ENCODE data around the gene BBS9. TPM values are rescaled to one million over a fixed set of nuclear protein-coding genes. Genes with fewer than 3 reads are reported as not detected.
"Not testable (repeated sequence)": the region's sequence is repeated elsewhere in the genome, so short reads cannot be mapped to it uniquely, and the experiment has no call there.

The BBS9 gene
- 7.8 TPM for polyA plus RNA-seq

GRCh38 chr7:33128990-33129805, at the start of gene BBS9:
Gene BBS9, plus strand, starts transcription at chr7:33129564. Its CDS starts 16,689 bp downstream, at chr7:33146253.
- Mint-ChIP-seq H3K36me3 (no peaks in the 10 kb centered on the region), H3K4me3 (peak within 1 kb of the TSS; percentile 92 to 99 (median 96)), H3K4me1 (peaks cover 6 to 17% (median 16%) of the 10 kb centered on the region in 3 donors), H3K27me3 (no peaks in the 10 kb centered on the region), H3K27ac (peak within 1 kb of the TSS; percentile 76 to 91 (median 90)), H3K9me3 (no peaks in the 10 kb centered on the region)

GRCh38 chr7:33079763-33080690, 49.3 kb upstream of the BBS9 start:
- no peaks in the 10 kb centered on the region for H3K36me3 Mint-ChIP-seq
- peaks cover 3% of the 10 kb centered on the region for H3K27me3 Mint-ChIP-seq
- H3K4me3 Mint-ChIP-seq: no peak overlapping the region
- no peak overlapping the region for H3K27ac Mint-ChIP-seq
- H3K4me1 Mint-ChIP-seq: peaks cover 0 to 3% (median 0%) of the 10 kb centered on the region in 3 donors
- no peaks in the 10 kb centered on the region for H3K9me3 Mint-ChIP-seq

- peaks cover 0 to 3% (median 0%) of the 10 kb centered on the region in 3 donors for H3K9me3 Mint-ChIP-seq
- H3K27ac Mint-ChIP-seq: no peak overlapping the region
- H3K4me1 Mint-ChIP-seq: peaks cover 2 to 9% (median 8%) of the 10 kb centered on the region in 3 donors
- H3K36me3 Mint-ChIP-seq: peaks cover 2% of the 10 kb centered on the region
- no peaks in the 10 kb centered on the region for H3K27me3 Mint-ChIP-seq
- no peak overlapping the region for H3K4me3 Mint-ChIP-seq
These were observed 42.0 kb upstream of the BBS9 start for GRCh38 chr7:33087356-33087755.

GRCh38 chr7:33087858-33088257, 41.5 kb upstream of the BBS9 start:
- H3K27me3 Mint-ChIP-seq: no peaks in the 10 kb centered on the region
- H3K9me3 Mint-ChIP-seq: peaks cover 0 to 3% (median 0%) of the 10 kb centered on the region in 3 donors
- H3K4me3 Mint-ChIP-seq: no peak overlapping the region
- no peak overlapping the region for H3K27ac Mint-ChIP-seq
- peaks cover 2 to 13% (median 8%) of the 10 kb centered on the region in 3 donors for H3K4me1 Mint-ChIP-seq
- peaks cover 2% of the 10 kb centered on the region for H3K36me3 Mint-ChIP-seq

- Mint-ChIP-seq H3K4me1 (peaks cover 2 to 14% (median 8%) of the 10 kb centered on the region in 3 donors), H3K9me3 (peaks cover 0 to 3% (median 0%) of the 10 kb centered on the region in 3 donors), H3K27me3 (no peaks in the 10 kb centered on the region), H3K36me3 (peaks cover 2% of the 10 kb centered on the region), H3K4me3 (no peak overlapping the region), H3K27ac (peak overlapping the region in 1 of 3 donors; percentile 87)
These were observed 40.2 kb upstream of the BBS9 start for GRCh38 chr7:33089142-33089541.

- peak overlapping the region in 1 of 4 donors; percentile 9 for H3K4me3 Mint-ChIP-seq
- H3K9me3 Mint-ChIP-seq: peaks cover 0 to 1% (median 0%) of the 10 kb centered on the region in 3 donors
- peaks cover 2 to 14% (median 8%) of the 10 kb centered on the region in 3 donors for H3K4me1 Mint-ChIP-seq
- H3K27me3 Mint-ChIP-seq: no peaks in the 10 kb centered on the region
- H3K36me3 Mint-ChIP-seq: peaks cover 4% of the 10 kb centered on the region
- H3K27ac Mint-ChIP-seq: no peak overlapping the region
These were observed 38.2 kb upstream of the BBS9 start for GRCh38 chr7:33091111-33091531.

- H3K27me3 Mint-ChIP-seq: no peaks in the 10 kb centered on the region
- no peaks in the 10 kb centered on the region for H3K9me3 Mint-ChIP-seq
- H3K4me3 Mint-ChIP-seq: no peak overlapping the region
- H3K36me3 Mint-ChIP-seq: peaks cover 4% of the 10 kb centered on the region
- H3K27ac Mint-ChIP-seq: no peak overlapping the region
- H3K4me1 Mint-ChIP-seq: peaks cover 2 to 14% (median 8%) of the 10 kb centered on the region in 3 donors
These were observed 37.6 kb upstream of the BBS9 start for GRCh38 chr7:33091641-33092191.

GRCh38 chr7:33093266-33093665, 36.1 kb upstream of the BBS9 start:
- Mint-ChIP-seq H3K4me1 (peaks cover 2 to 14% (median 10%) of the 10 kb centered on the region in 3 donors), H3K27me3 (no peaks in the 10 kb centered on the region), H3K36me3 (peaks cover 6% of the 10 kb centered on the region), H3K27ac (no peak overlapping the region), H3K9me3 (no peaks in the 10 kb centered on the region), H3K4me3 (no peak overlapping the region)

GRCh38 chr7:33094745-33095275, 34.6 kb upstream of the BBS9 start:
- H3K9me3 Mint-ChIP-seq, H3K27ac Mint-ChIP-seq, H3K36me3 Mint-ChIP-seq, H3K4me3 Mint-ChIP-seq, H3K27me3 Mint-ChIP-seq: not testable (repeated sequence)
- peaks cover 13 to 17% (median 15%) of the 10 kb centered on the region in 3 donors for H3K4me1 Mint-ChIP-seq

- peaks cover 14% of the 10 kb centered on the region for H3K36me3 Mint-ChIP-seq
These were observed 30.0 kb upstream of the BBS9 start for GRCh38 chr7:33099154-33099940.

GRCh38 chr7:33100770-33101169, 28.6 kb upstream of the BBS9 start:
- Mint-ChIP-seq H3K36me3 (peaks cover 13% of the 10 kb centered on the region), H3K9me3 (no peaks in the 10 kb centered on the region), H3K4me3 (peak overlapping the region in 3 of 4 donors; percentile 72 to 87 (median 76)), H3K4me1 (peaks cover 23 to 47% (median 43%) of the 10 kb centered on the region in 3 donors), H3K27ac (peak overlapping the region; percentile 39 to 94 (median 41)), H3K27me3 (no peaks in the 10 kb centered on the region)

More at GRCh38 chr7:33099154-33099940, 30.0 kb upstream of the BBS9 start:
- peaks cover 23 to 45% (median 33%) of the 10 kb centered on the region in 3 donors for H3K4me1 Mint-ChIP-seq
- peak overlapping the region; percentile 72 to 87 (median 76) for H3K4me3 Mint-ChIP-seq
- H3K27ac Mint-ChIP-seq: peak overlapping the region; percentile 82 to 94 (median 92)
- H3K9me3 Mint-ChIP-seq: no peaks in the 10 kb centered on the region
- no peaks in the 10 kb centered on the region for H3K27me3 Mint-ChIP-seq

GRCh38 chr7:33101906-33102305, 27.5 kb upstream of the BBS9 start:
- Mint-ChIP-seq H3K27me3 (no peaks in the 10 kb centered on the region), H3K27ac (no peak overlapping the region), H3K36me3 (peaks cover 13% of the 10 kb centered on the region), H3K9me3 (no peaks in the 10 kb centered on the region), H3K4me1 (peaks cover 28 to 54% (median 51%) of the 10 kb centered on the region in 3 donors), H3K4me3 (peak overlapping the region in 1 of 4 donors; percentile 12)

GRCh38 chr7:33107136-33108066, 22.0 kb upstream of the BBS9 start:
- Mint-ChIP-seq H3K4me1 (peaks cover 22 to 52% (median 39%) of the 10 kb centered on the region in 3 donors), H3K27ac (peak overlapping the region; percentile 73 to 82 (median 77)), H3K27me3 (no peaks in the 10 kb centered on the region), H3K9me3 (no peaks in the 10 kb centered on the region), H3K36me3 (peaks cover 2% of the 10 kb centered on the region), H3K4me3 (peak overlapping the region; percentile 86 to 96 (median 90))
